HG02852 (cell line): Measurements from ENCODE around the gene DLD.
"Not testable (repeated sequence)": the region's sequence is repeated elsewhere in the genome, so short reads cannot be mapped to it uniquely, and the experiment has no call there.

ENCODE experiments used
- ATAC-seq: cut with Tn5 transposase; IDR thresholded peaks from one replicate; pipeline ENCODE4 v1.9.1; 2021; ENCODE audit warnings: mild to moderate bottlenecking, moderate library complexity; ENCODE audit not compliant: unreplicated experiment

The DLD gene

GRCh38 chr7:107913851-107914250 lies 22.9 kb downstream of the DLD start:
- ATAC-seq, result no peak

DNA sequence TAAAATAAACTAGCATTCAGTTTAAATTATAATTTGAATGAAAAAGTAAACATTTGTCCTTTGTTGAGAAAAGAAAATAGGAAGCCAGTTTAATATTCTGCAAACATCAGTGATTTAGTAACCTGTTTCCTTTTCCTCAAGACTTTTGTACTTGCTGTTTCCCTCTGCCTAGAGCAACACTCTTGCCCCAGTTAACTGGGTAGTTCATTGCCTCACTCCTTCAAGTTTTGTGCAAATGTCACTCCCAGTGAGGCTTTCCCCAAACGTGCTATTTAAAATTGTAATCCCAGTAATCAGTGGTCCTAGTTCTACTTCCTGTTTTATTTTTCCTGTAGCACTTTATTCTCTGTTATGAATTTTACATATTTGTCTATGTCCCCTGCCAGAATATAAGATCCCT lies 23.8 kb downstream of the DLD start:
- ATAC-seq, result no peak

- no peak for ATAC-seq
Observed at GRCh38 chr7:107915541-107915940, 24.6 kb downstream of the DLD start.

- ATAC-seq, result peak; percentile 70
Observed at GRCh38 chr7:107917763-107918651, 27.0 kb downstream of the DLD start.

DNA sequence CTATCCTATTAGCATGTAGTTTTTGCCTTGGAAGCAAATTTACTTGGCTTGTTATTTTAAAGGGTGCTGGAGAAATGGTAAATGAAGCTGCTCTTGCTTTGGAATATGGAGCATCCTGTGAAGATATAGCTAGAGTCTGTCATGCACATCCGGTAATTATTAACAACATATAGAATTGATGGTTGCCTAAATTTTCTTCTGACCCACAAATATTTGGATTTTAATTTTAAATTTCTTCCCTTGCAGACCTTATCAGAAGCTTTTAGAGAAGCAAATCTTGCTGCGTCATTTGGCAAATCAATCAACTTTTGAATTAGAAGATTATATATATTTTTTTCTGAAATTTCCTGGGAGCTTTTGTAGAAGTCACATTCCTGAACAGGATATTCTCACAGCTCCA lies 28.0 kb downstream of the DLD start:
- ATAC-seq, result no peak

GRCh38 chr7:107920048-107920772 lies 29.2 kb downstream of the DLD start:
- ATAC-seq, result no peak

- ATAC-seq, result not testable (repeated sequence)
Observed at GRCh38 chr7:107921826-107922225, 30.8 kb downstream of the DLD start.

- ATAC-seq, result no peak
Observed at GRCh38 chr7:107922886-107923285, 31.9 kb downstream of the DLD start.

DNA sequence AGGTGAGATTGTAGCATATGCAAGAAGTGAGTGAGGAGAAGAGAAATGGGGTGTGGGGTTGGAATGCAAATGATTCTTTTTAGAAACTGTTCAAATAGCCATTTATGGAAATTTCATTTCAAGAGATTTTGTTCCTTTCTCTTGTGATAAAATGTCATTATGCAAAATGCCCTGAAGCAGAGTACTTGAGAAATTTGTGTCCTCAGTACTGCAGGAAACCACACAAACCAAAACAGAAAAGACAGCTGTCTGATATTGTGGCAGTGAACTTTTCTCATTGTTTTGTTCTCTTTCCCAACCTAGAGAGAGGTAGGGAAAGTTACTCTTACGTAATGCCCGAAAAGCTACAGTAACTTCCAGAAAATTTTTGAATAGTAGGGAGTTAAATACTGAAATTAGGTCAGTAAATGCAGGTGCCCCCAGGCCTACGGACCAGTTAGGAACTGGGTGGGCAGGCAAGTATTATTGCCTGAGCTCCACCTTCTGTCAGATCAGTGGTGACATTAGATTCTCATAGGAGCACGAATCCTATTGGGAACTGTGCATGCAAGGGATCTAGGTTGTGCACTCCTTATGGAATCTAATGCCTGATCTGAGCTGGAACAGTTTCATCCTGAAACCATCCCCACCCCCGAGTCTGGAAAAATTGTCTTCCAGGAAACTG lies 34.0 kb downstream of the DLD start:
- ATAC-seq, result peak; percentile 94

GRCh38 chr7:107926481-107926880 lies 35.5 kb downstream of the DLD start:
- no peak for ATAC-seq

DNA sequence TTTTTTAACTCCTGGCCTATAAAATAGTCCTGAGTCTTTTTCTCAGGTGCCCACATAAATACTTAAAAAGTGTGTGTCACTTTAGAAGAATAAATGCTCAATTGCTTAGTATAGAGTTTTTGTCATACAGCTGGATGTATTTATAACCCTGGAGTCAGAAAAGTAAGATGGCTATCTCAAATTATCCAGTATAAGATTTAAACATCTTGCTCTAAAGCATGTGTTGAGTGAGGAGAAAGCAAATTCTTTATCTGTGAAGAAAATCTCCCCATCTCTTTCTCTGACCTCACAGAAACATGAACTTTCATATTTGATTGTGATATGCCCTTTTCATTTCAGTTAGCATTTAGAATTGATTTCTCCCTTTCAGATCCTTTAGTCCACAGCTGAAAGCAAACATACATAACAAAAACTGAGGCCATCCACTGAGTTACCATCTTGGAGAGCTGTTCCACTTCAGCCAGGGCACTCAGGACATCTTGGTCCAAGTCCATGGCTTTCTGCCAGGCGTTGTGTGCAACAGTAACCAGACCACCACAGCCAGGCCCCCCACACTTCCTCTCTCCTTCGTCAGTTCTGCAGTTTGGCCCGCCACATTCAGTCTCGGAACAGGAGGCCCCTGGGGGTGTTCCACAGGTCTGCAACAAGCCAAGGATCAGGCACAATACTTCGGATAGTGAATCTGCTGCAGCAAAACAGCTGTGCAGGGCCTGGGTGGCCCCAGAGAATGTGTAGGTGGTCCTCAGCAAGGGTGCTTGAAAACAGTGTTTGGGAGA lies 40.9 kb downstream of the DLD start:
- ATAC-seq, result no peak

- no peak for ATAC-seq
Observed at GRCh38 chr7:107932805-107933204, 41.8 kb downstream of the DLD start.

- ATAC-seq, result no peak
Observed at GRCh38 chr7:107933386-107934013, 42.5 kb downstream of the DLD start.

- ATAC-seq, result no peak
Observed at GRCh38 chr7:107934991-107935770, 44.2 kb downstream of the DLD start.

- ATAC-seq, result no peak
Observed at GRCh38 chr7:107936312-107936711, 45.3 kb downstream of the DLD start.

- ATAC-seq, result no peak
Observed at GRCh38 chr7:107937531-107937930, 46.5 kb downstream of the DLD start.

- ATAC-seq, result no peak
Observed at GRCh38 chr7:107938456-107939250, 47.7 kb downstream of the DLD start.

GRCh38 chr7:107939573-107940489 lies 48.8 kb downstream of the DLD start:
- ATAC-seq, result no peak
